ENCODE measurements around the gene PNPLA1. TPM values are rescaled to one million over a fixed set of nuclear protein-coding genes. Genes with fewer than 3 reads are reported as not detected.

Gene PNPLA1
- polyA plus RNA-seq, 3 donors = 1.7 to 3.8 (median 1.7) TPM

GRCh38 chr6:36302227-36302976 is 32.5 kb downstream of the PNPLA1 start:
- peak; percentile 70 to 90 (median 83) for DNase-seq (ENCODE audit: extremely low read depth in 1 of 11, low read depth in 9 of 11, low spot score in 4 of 11)

- DNase-seq (ENCODE audit: extremely low read depth in 1 of 11, low read depth in 9 of 11, low spot score in 4 of 11) = no peak
These were observed 36.0 kb downstream of the PNPLA1 start for GRCh38 chr6:36305885-36306284.

- DNase-seq (ENCODE audit: extremely low read depth in 1 of 11, low read depth in 9 of 11, low spot score in 4 of 11) = no peak
These were observed 36.5 kb downstream of the PNPLA1 start for GRCh38 chr6:36306375-36306774.

GRCh38 chr6:36308514-36308913 is 38.7 kb downstream of the PNPLA1 start:
- DNase-seq (ENCODE audit: extremely low read depth in 1 of 11, low read depth in 9 of 11, low spot score in 4 of 11) = no peak

- DNase-seq (ENCODE audit: extremely low read depth in 1 of 11, low read depth in 9 of 11, low spot score in 4 of 11) = no peak
These were observed 39.3 kb downstream of the PNPLA1 start for GRCh38 chr6:36309203-36309602.

- DNase-seq (ENCODE audit: extremely low read depth in 1 of 11, low read depth in 9 of 11, low spot score in 4 of 11) = no peak
These were observed 40.0 kb downstream of the PNPLA1 start for GRCh38 chr6:36309900-36310299.

GRCh38 chr6:36312854-36313648 is 43.2 kb downstream of the PNPLA1 start:
- DNase-seq (ENCODE audit: extremely low read depth in 1 of 11, low read depth in 9 of 11, low spot score in 4 of 11) = no peak

GRCh38 chr6:36313649-36313936 is 43.7 kb downstream of the PNPLA1 start:
- DNase-seq (ENCODE audit: extremely low read depth in 1 of 11, low read depth in 9 of 11, low spot score in 4 of 11) = no peak

- DNase-seq (ENCODE audit: extremely low read depth in 1 of 11, low read depth in 9 of 11, low spot score in 4 of 11) = no peak
These were observed 44.6 kb downstream of the PNPLA1 start for GRCh38 chr6:36314221-36315014.

GRCh38 chr6:36315921-36316320 is 46.1 kb downstream of the PNPLA1 start:
- DNase-seq (ENCODE audit: extremely low read depth in 1 of 11, low read depth in 9 of 11, low spot score in 4 of 11) = no peak

- no peak for DNase-seq (ENCODE audit: extremely low read depth in 1 of 11, low read depth in 9 of 11, low spot score in 4 of 11)
These were observed 47.8 kb downstream of the PNPLA1 start for GRCh38 chr6:36317623-36318022.

GRCh38 chr6:36318690-36319435 is 49.0 kb downstream of the PNPLA1 start:
- no peak for DNase-seq (ENCODE audit: extremely low read depth in 1 of 11, low read depth in 9 of 11, low spot score in 4 of 11)

GRCh38 chr6:36319436-36319762 is 49.5 kb downstream of the PNPLA1 start:
- no peak for DNase-seq (ENCODE audit: extremely low read depth in 1 of 11, low read depth in 9 of 11, low spot score in 4 of 11)

GRCh38 chr6:36319821-36320220 is 50.0 kb downstream of the PNPLA1 start:
- no peak for DNase-seq (ENCODE audit: extremely low read depth in 1 of 11, low read depth in 9 of 11, low spot score in 4 of 11)

GRCh38 chr6:36320475-36320874 is 50.6 kb downstream of the PNPLA1 start:
- DNase-seq (ENCODE audit: extremely low read depth in 1 of 11, low read depth in 9 of 11, low spot score in 4 of 11) = no peak

GRCh38 chr6:36322591-36322990 is 52.7 kb downstream of the PNPLA1 start:
- no peak for DNase-seq (ENCODE audit: extremely low read depth in 1 of 11, low read depth in 9 of 11, low spot score in 4 of 11)

- DNase-seq (ENCODE audit: extremely low read depth in 1 of 11, low read depth in 9 of 11, low spot score in 4 of 11) = no peak
These were observed 53.2 kb downstream of the PNPLA1 start for GRCh38 chr6:36323062-36323461.

- DNase-seq (ENCODE audit: extremely low read depth in 1 of 11, low read depth in 9 of 11, low spot score in 4 of 11) = no peak
These were observed 54.3 kb downstream of the PNPLA1 start for GRCh38 chr6:36324191-36324590.

GRCh38 chr6:36324715-36325114 is 54.9 kb downstream of the PNPLA1 start:
- DNase-seq (ENCODE audit: extremely low read depth in 1 of 11, low read depth in 9 of 11, low spot score in 4 of 11) = no peak
